ENCODE results near the gene SORT1. TPM values are rescaled to one million over a fixed set of nuclear protein-coding genes. Genes with fewer than 3 reads are reported as not detected.

Gene SORT1
- total RNA-seq, 2 donors from 2014 or later: 0.57 to 2.6 TPM

Other genes starting within 250 kb of the SORT1 start
- gene SARS1, start 184.0 kb downstream of the SORT1 start, total RNA-seq: 100 to 1,000 TPM in 1 of 2 donors, 10 to 100 TPM in 1; 90.8 to 120 TPM
- 1 to 10 TPM; 3.2 to 3.3 TPM for gene CELSR2, start 148.4 kb downstream of the SORT1 start, total RNA-seq
- gene PSRC1, start 114.8 kb downstream of the SORT1 start, total RNA-seq: 1 to 10 TPM; 1.2 to 1.7 TPM
- not detected for gene MYBPHL, start 90.9 kb downstream of the SORT1 start, total RNA-seq
- 10 to 100 TPM; 48.6 to 53.1 TPM for gene PSMA5, start 28.5 kb upstream of the SORT1 start, total RNA-seq
- gene SYPL2, start 68.6 kb upstream of the SORT1 start, total RNA-seq: not detected
- 10 to 100 TPM; 14.3 to 16.0 TPM for gene ATXN7L2, start 86.0 kb upstream of the SORT1 start, total RNA-seq
- gene CYB561D1, start 96.2 kb upstream of the SORT1 start, total RNA-seq: 10 to 100 TPM; 21.0 to 23.5 TPM
- gene AMIGO1, start 111.8 kb upstream of the SORT1 start, total RNA-seq: 1 to 10 TPM; 6.2 to 8.0 TPM
- gene GPR61, start 142.0 kb upstream of the SORT1 start, total RNA-seq: under 1 TPM; 0.20 to 0.65 TPM
- 1 to 10 TPM; 7.8 to 8.8 TPM for gene GNAI3, start 150.7 kb upstream of the SORT1 start, total RNA-seq
- gene GNAT2, start 221.7 kb upstream of the SORT1 start, total RNA-seq: not detected
- gene AMPD2, start 221.9 kb upstream of the SORT1 start, total RNA-seq: 100 to 1,000 TPM; 471 to 552 TPM

All from T-helper 17 cell (primary cell).